Heart right ventricle (tissue), 16 donors: ENCODE results near the gene MLYCD. TPM values are rescaled to one million over a fixed set of nuclear protein-coding genes. Genes with fewer than 3 reads are reported as not detected.

Source experiments
- ATAC-seq, 8 donors: fragments of 200-7000 bp; cut with Tn5 transposase; one replicate each; pipeline ENCODE4 v1.9.1; 2020; ENCODE audit warnings: mild to moderate bottlenecking in 8 of 8, moderate library complexity in 8 of 8, moderate number of reproducible peaks in 1 of 8
- DNase-seq, 2 donors: peaks; one replicate each; pipeline ENCODE4 v3.0.0-alpha.2; 2020
- H3K27ac ChIP-seq, 10 donors: fragments of 200-600 bp; sonication (generic) in 2 of 10; one replicate each; pipeline versions ENCODE4 v1.5.0 to v1.8.0; 2020 to 2022; ENCODE audit warnings: mild to moderate bottlenecking in 3 of 10
- H3K27me3 ChIP-seq, 7 donors: fragments of 200-600 bp; one replicate each; pipeline ENCODE4 v1.8.0; 2021 to 2022; ENCODE audit warnings: mild to moderate bottlenecking in 2 of 7
- H3K36me3 ChIP-seq, 9 donors: fragments of 200-600 bp; sonication (generic) in 1 of 9; one replicate each; pipeline versions ENCODE4 v1.5.0 to v1.8.0; 2020 to 2022; ENCODE audit warnings: mild to moderate bottlenecking in 2 of 9
- H3K4me1 ChIP-seq, 9 donors: fragments of 200-600 bp; sonication (generic) in 1 of 9; one replicate each; pipeline versions ENCODE4 v1.5.0 to v1.8.0; 2020 to 2022; ENCODE audit warnings: mild to moderate bottlenecking in 4 of 9
- H3K4me3 ChIP-seq, 10 donors: fragments of 200-600 bp; sonication (generic) in 2 of 10; one replicate each; pipeline versions ENCODE4 v1.5.0 to v1.8.0; 2020 to 2022; ENCODE audit warnings: mild to moderate bottlenecking in 7 of 10, moderate library complexity in 2 of 10
- H3K9me3 ChIP-seq, 11 donors: fragments of 200-600 bp in 10 of 11; sonication (generic) in 2 of 11; one replicate each; pipeline versions ENCODE4 v1.5.0 to v1.8.0; 2013 to 2022; ENCODE audit warnings: mild to moderate bottlenecking in 2 of 11, control low read depth in 1 of 11, moderate library complexity in 1 of 11
- CTCF ChIP-seq, 9 donors: fragments of 200-600 bp; sonication (generic) in 2 of 9; IDR thresholded peaks; one replicate each; pipeline versions ENCODE4 v1.5.0 to v1.8.0; 2021 to 2022; ENCODE audit warnings: antibody characterized with exemption in 9 of 9, mild to moderate bottlenecking in 5 of 9, moderate library complexity in 1 of 9
- WGBS, 2 donors: extraction: QIAGEN DNeasy Blood & Tissue Kit; methylation state at CpG; one replicate each; pipeline ENCODE4 v1.1.7; 2013; ENCODE audit warnings: inconsistent platforms in 1 of 2; 5-methylcytosine and 5-hydroxymethylcytosine counted together
- intact Hi-C, 10 donors: fragments of 100-400 bp; cut with DNase I; formaldehyde crosslinking; loops; one replicate each; pipeline versions ENCODE4 v1.11.1 to v1.14.2; 2022
- polyA plus RNA-seq, 2 donors: library from polyadenylated mRNA; stranded (reverse); fragments of 200-250 nt; gene quantifications; one replicate each; pipeline ENCODE4 v1.2.3, GENCODE V29; 2013
- total RNA-seq, 10 donors: library from RNA; stranded (reverse); fragmentation: NEBNext Ultra II Directional in 3 of 10; extraction: Animal tissue kit (Norgen Biotek cat#: 25700) in 3 of 10; gene quantifications; one replicate each; pipeline versions ENCODE4 v1.2.1 to v1.2.4, GENCODE V29; 2021 to 2023
- donor health status: Arrhythmogenic right ventricular cardiomyopathy.
- donor health status: ischemic (EF 13 %, LVEDD 7.1; RV severe dilation, severe dysfunction).
- donor health status: healthy with polysubstance abuse.
- donor health status: DM: no; HTN: yes; CAD: no.
- donor health status: DM: no; HTN: no; CAD: no.
- donor health status: ischemic (EF 25% LVEDD 6.9; RV normal size, moderate dysfunction).
- donor health status: ischemic (EF 25% LVEDD 5.7; RV mildly dilated, moderate dysfunction).
- donor health status: healthy.
- donor health status: DM: yes; HTN: yes; CAD: no.
- donor health status: Ischemic cardiomyopathy.
- donor health status: ischemic (EF 35%, LVEDD 5.7; RV mildly dilated, moderate dysfunction).
- donor health status: nonischemic (EF 11% LVEDD 7.7; RV severe dilation, severe dysfunction).
- donor health status: DM: yes; HTN: yes; CAD: no.
- donor health status: PGD.
- donor health status: ischemic (EF 29% LVEDD 5.4; RV normal size, mild dysfunction).
- donor health status: nonischemic (EF 23%, LVEDD 6.1; RV moderate dilation, normal function).

MLYCD gene
- total and polyA plus RNA-seq, 12 donors: 13.5 to 58.0 (median 38.6) TPM

- Histone ChIP-seq H3K4me1 (peaks cover 0 to 32% (median 17%) of the 10 kb centered on the region in 9 donors), H3K9me3 (no peaks in the 10 kb centered on the region), H3K27me3 (no peaks in the 10 kb centered on the region), H3K4me3 (no peak overlapping the region), H3K36me3 (peaks cover 0 to 44% (median 0%) of the 10 kb centered on the region in 9 donors), H3K27ac (no peak overlapping the region)
- DNase-seq (no peak), ATAC-seq (peak in 4 of 8 donors; percentile 2 to 12 (median 4))
- 54 to 63% methylated on average over 27 of the region's 27 CpGs for WGBS, 2 donors
- no peak for TF ChIP-seq CTCF (IDR thresholded peaks at IDR 0.05)
- intact Hi-C loops: loop anchor here in 2 of 10 donors (2.0 to 10.0 kb wide), 2 partner anchors 27 to 101 kb away; partner anchors contain the start of gene OSGIN1 (in 1 of the 2)
These were observed 27.2 kb downstream of the MLYCD start for GRCh38 chr16:83925957-83926725.

DNA sequence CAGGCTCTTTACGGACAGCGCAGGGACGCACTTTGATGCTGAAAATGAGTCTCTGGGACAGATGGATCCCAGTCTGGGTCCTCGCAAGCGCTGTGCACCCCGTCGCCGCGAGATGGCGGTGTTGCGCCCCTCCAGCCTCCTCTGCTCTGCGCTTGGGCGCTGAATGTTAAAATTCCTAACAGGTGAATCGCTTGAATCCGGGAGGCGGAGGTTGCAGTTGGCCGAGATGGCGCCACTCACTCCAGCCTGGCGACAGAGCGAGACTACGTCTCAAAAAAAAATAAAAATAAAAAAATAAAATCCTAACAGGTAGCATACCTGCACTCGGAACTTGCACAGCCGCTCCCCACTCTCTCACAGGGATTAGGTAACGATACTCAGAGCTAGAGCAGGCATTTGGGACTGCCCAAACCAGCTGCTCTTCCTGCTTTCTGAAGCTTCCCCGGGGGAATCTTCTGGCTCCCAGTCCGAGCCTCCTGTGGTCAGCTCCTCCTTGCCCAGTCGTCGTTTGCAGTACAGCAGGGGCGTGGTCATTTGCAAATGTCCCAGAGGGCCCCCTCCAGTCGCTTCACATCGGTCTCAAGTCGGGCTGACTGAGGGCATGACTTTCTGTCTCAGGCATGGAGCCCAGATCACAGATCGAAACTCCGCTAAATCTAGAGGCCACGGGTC is 27.9 kb downstream of the MLYCD start:
- intact Hi-C loops: loop anchor here in 2 of 10 donors (2.0 to 10.0 kb wide), 2 partner anchors 26 to 102 kb away; partner anchors contain the start of gene OSGIN1 (in 1 of the 2)
- Histone ChIP-seq H3K27me3 (no peaks in the 10 kb centered on the region), H3K4me3 (no peak overlapping the region), H3K4me1 (peaks cover 0 to 33% (median 17%) of the 10 kb centered on the region in 9 donors), H3K9me3 (no peaks in the 10 kb centered on the region), H3K27ac (no peak overlapping the region), H3K36me3 (peaks cover 0 to 38% (median 0%) of the 10 kb centered on the region in 9 donors)
- WGBS, 2 donors: 22 to 23% methylated on average over 35 of the region's 35 CpGs
- ATAC-seq (peak; percentile 49 to 76 (median 70)), DNase-seq (peak; percentile 58 to 76)
- peak; percentile 87 to 97 (median 96) for TF ChIP-seq CTCF (IDR thresholded peaks at IDR 0.05)

- Histone ChIP-seq H3K27ac (no peak overlapping the region), H3K36me3 (peaks cover 0 to 24% (median 0%) of the 10 kb centered on the region in 9 donors), H3K27me3 (no peaks in the 10 kb centered on the region), H3K9me3 (no peaks in the 10 kb centered on the region), H3K4me1 (peaks cover 0 to 33% (median 17%) of the 10 kb centered on the region in 9 donors), H3K4me3 (no peak overlapping the region)
- no peak for ATAC-seq
- intact Hi-C loops: loop anchor here in 2 of 10 donors (10.0 kb wide), 1 partner anchor 104 kb away; no protein-coding TSS in a partner anchor
- no peak for DNase-seq
- WGBS, 2 donors: 85 to 87% methylated on average over 16 of the region's 16 CpGs
- no peak for TF ChIP-seq CTCF (IDR thresholded peaks at IDR 0.05)
These were observed 29.6 kb downstream of the MLYCD start for GRCh38 chr16:83928341-83929055.
